ENCODE data around the gene CAMK4.
"Not testable (repeated sequence)": the region's sequence is repeated elsewhere in the genome, so short reads cannot be mapped to it uniquely, and the experiment has no call there.

The CAMK4 gene

GRCh38 chr5:111242606-111243005, 18.4 kb downstream of the CAMK4 start:
- TF ChIP-seq TAF1 (IDR thresholded peaks at IDR 0.05; ENCODE audit: borderline replicate concordance, low read depth, low read length) = no peak
- no peak for TF ChIP-seq POLR2AphosphoS5 (IDR thresholded peaks at IDR 0.05; ENCODE audit: low read depth, low read length)
- no peak for TF ChIP-seq POLR2A (IDR thresholded peaks at IDR 0.05; ENCODE audit: low read depth, low read length)
- DNase-seq (ENCODE audit: insufficient read length) (no peak), FAIRE-seq (no peak)

- no peak for FAIRE-seq
- no peak for DNase-seq (ENCODE audit: insufficient read length)
- TF ChIP-seq TAF1 (IDR thresholded peaks at IDR 0.05; ENCODE audit: borderline replicate concordance, low read depth, low read length) = no peak
- no peak for TF ChIP-seq POLR2AphosphoS5 (IDR thresholded peaks at IDR 0.05; ENCODE audit: low read depth, low read length)
- TF ChIP-seq POLR2A (IDR thresholded peaks at IDR 0.05; ENCODE audit: low read depth, low read length) = no peak
Observed at GRCh38 chr5:111243318-111243717, 19.1 kb downstream of the CAMK4 start.

- FAIRE-seq (no peak), DNase-seq (ENCODE audit: insufficient read length) (no peak)
- TF ChIP-seq POLR2A (IDR thresholded peaks at IDR 0.05; ENCODE audit: low read depth, low read length) = no peak
- no peak for TF ChIP-seq POLR2AphosphoS5 (IDR thresholded peaks at IDR 0.05; ENCODE audit: low read depth, low read length)
- TF ChIP-seq TAF1 (IDR thresholded peaks at IDR 0.05; ENCODE audit: borderline replicate concordance, low read depth, low read length) = no peak
Observed at GRCh38 chr5:111245654-111246053, 21.5 kb downstream of the CAMK4 start.

- DNase-seq (ENCODE audit: insufficient read length) (no peak), FAIRE-seq (peak; percentile 78)
Observed at GRCh38 chr5:111246459-111246858, 22.3 kb downstream of the CAMK4 start.

GRCh38 chr5:111248571-111248970, 24.4 kb downstream of the CAMK4 start:
- FAIRE-seq = peak; percentile 40
- no peak for DNase-seq (ENCODE audit: insufficient read length)
- TF ChIP-seq POLR2A (IDR thresholded peaks at IDR 0.05; ENCODE audit: low read depth, low read length) (no peak), POLR2AphosphoS5 (IDR thresholded peaks at IDR 0.05; ENCODE audit: low read depth, low read length) (no peak), TAF1 (IDR thresholded peaks at IDR 0.05; ENCODE audit: borderline replicate concordance, low read depth, low read length) (no peak)

More at GRCh38 chr5:111246459-111246858, 22.3 kb downstream of the CAMK4 start:
- TF ChIP-seq TAF1 (IDR thresholded peaks at IDR 0.05; ENCODE audit: borderline replicate concordance, low read depth, low read length) = no peak

GRCh38 chr5:111251921-111252320, 27.7 kb downstream of the CAMK4 start:
- DNase-seq (ENCODE audit: insufficient read length) = no peak
- TF ChIP-seq TAF1 (IDR thresholded peaks at IDR 0.05; ENCODE audit: borderline replicate concordance, low read depth, low read length) = no peak
- peak; percentile 88 for FAIRE-seq

- peak; percentile 15 for DNase-seq (ENCODE audit: insufficient read length)
- FAIRE-seq = peak; percentile 99
- TF ChIP-seq POLR2A (IDR thresholded peaks at IDR 0.05; ENCODE audit: low read depth, low read length) = peak; percentile 87
- TF ChIP-seq TAF1 (IDR thresholded peaks at IDR 0.05; ENCODE audit: borderline replicate concordance, low read depth, low read length) = peak; percentile 57; the same call in 1 of the 2 replicates
- peak; percentile 81 for TF ChIP-seq POLR2AphosphoS5 (IDR thresholded peaks at IDR 0.05; ENCODE audit: low read depth, low read length)
Observed at GRCh38 chr5:111252799-111253545, 28.8 kb downstream of the CAMK4 start.

GRCh38 chr5:111254613-111255012, 30.4 kb downstream of the CAMK4 start:
- DNase-seq (ENCODE audit: insufficient read length) (peak; percentile 18), FAIRE-seq (peak; percentile 97)
- TF ChIP-seq POLR2A (IDR thresholded peaks at IDR 0.05; ENCODE audit: low read depth, low read length) = peak; percentile 50
- TF ChIP-seq POLR2AphosphoS5 (IDR thresholded peaks at IDR 0.05; ENCODE audit: low read depth, low read length) = peak; percentile 42; the same call in 1 of the 2 replicates
- peak; percentile 54; the same call in 1 of the 2 replicates for TF ChIP-seq TAF1 (IDR thresholded peaks at IDR 0.05; ENCODE audit: borderline replicate concordance, low read depth, low read length)

GRCh38 chr5:111255169-111255568, 31.0 kb downstream of the CAMK4 start:
- FAIRE-seq = no peak
- TF ChIP-seq POLR2A (IDR thresholded peaks at IDR 0.05; ENCODE audit: low read depth, low read length) = no peak
- no peak for TF ChIP-seq POLR2AphosphoS5 (IDR thresholded peaks at IDR 0.05; ENCODE audit: low read depth, low read length)
- TF ChIP-seq TAF1 (IDR thresholded peaks at IDR 0.05; ENCODE audit: borderline replicate concordance, low read depth, low read length) = no peak
- no peak for DNase-seq (ENCODE audit: insufficient read length)

- no peak for FAIRE-seq
Observed at GRCh38 chr5:111256128-111256527, 31.9 kb downstream of the CAMK4 start.

GRCh38 chr5:111257610-111258009, 33.4 kb downstream of the CAMK4 start:
- not testable (repeated sequence) for FAIRE-seq; DNase-seq (ENCODE audit: insufficient read length)

More at GRCh38 chr5:111256128-111256527, 31.9 kb downstream of the CAMK4 start:
- no peak for DNase-seq (ENCODE audit: insufficient read length)
- no peak for TF ChIP-seq TAF1 (IDR thresholded peaks at IDR 0.05; ENCODE audit: borderline replicate concordance, low read depth, low read length)
- no peak for TF ChIP-seq POLR2A (IDR thresholded peaks at IDR 0.05; ENCODE audit: low read depth, low read length)
- no peak for TF ChIP-seq POLR2AphosphoS5 (IDR thresholded peaks at IDR 0.05; ENCODE audit: low read depth, low read length)

GRCh38 chr5:111259636-111260035, 35.5 kb downstream of the CAMK4 start:
- DNase-seq (ENCODE audit: insufficient read length) = no peak
- FAIRE-seq = peak; percentile 64
- TF ChIP-seq POLR2A (IDR thresholded peaks at IDR 0.05; ENCODE audit: low read depth, low read length) (no peak), POLR2AphosphoS5 (IDR thresholded peaks at IDR 0.05; ENCODE audit: low read depth, low read length) (no peak), TAF1 (IDR thresholded peaks at IDR 0.05; ENCODE audit: borderline replicate concordance, low read depth, low read length) (no peak)
